BLaER1 treated with 17β-estradiol and CSF1 and Interleukin-3, amounts not matched to agents 10 nM and 100 nM (cell line): ENCODE results near the gene IDH3G.

ENCODE experiments used
- H3K27ac ChIP-seq, 11 experiments: shearing (Covaris generic); formaldehyde crosslinking; 2 replicates each; pipeline ENCODE4 v1.8.1; 2022
- H3K27me3 ChIP-seq, 11 experiments: shearing (Covaris generic); formaldehyde crosslinking; 2 replicates each; pipeline ENCODE4 v1.8.1; 2022
- H3K36me3 ChIP-seq, 11 experiments: shearing (Covaris generic); formaldehyde crosslinking; 2 replicates each; pipeline ENCODE4 v1.8.1; 2022
- H3K4me1 ChIP-seq, 10 experiments: shearing (Covaris generic); formaldehyde crosslinking; 2 replicates each; pipeline ENCODE4 v1.8.1; 2022
- H3K4me2 ChIP-seq, 11 experiments: shearing (Covaris generic); formaldehyde crosslinking; 2 replicates each; pipeline ENCODE4 v1.8.1; 2022
- H3K4me3 ChIP-seq, 10 experiments: shearing (Covaris generic); formaldehyde crosslinking; 2 replicates each; pipeline ENCODE4 v1.8.1; 2022
- H3K9ac ChIP-seq, 11 experiments: shearing (Covaris generic); formaldehyde crosslinking; 2 replicates each; pipeline ENCODE4 v1.8.1; 2022
- H3K9me3 ChIP-seq, 11 experiments: shearing (Covaris generic); formaldehyde crosslinking; replicated peaks in 1 of 11; 2 replicates each; pipeline ENCODE4 v1.8.1; 2022
- H4K20me1 ChIP-seq, 11 experiments: shearing (Covaris generic); formaldehyde crosslinking; 2 replicates each; pipeline ENCODE4 v1.8.1; 2022
- Cebpa-rat ChIP-seq, 11 experiments: shearing (Covaris generic); IDR thresholded peaks; 2 replicates each; pipeline ENCODE4 v1.8.1; 2022

Gene IDH3G

GRCh38 chrX:153791104-153791852, 2.9 kb downstream of the IDH3G start:
- Histone ChIP-seq H3K9ac (peak overlapping the region in 2 of 11 experiments; percentile 13 to 18; a peak in 1 of 22 replicates), H3K4me2 (peak overlapping the region in 6 of 11 experiments; percentile 4 to 90 (median 80); a peak in 4 of 22 replicates), H3K9me3 (peaks cover 3 to 56% (median 32%) of the 10 kb centered on the region in 11 experiments; a peak in 18 of 22 replicates), H3K4me3 (no peak overlapping the region), H3K36me3 (peaks cover 8 to 65% (median 51%) of the 10 kb centered on the region in 11 experiments; a peak in 21 of 22 replicates), H3K27me3 (peaks cover 11 to 69% (median 47%) of the 10 kb centered on the region in 11 experiments; a peak in 18 of 22 replicates), H3K4me1 (peaks cover 20 to 40% (median 31%) of the 10 kb centered on the region in 10 experiments), H4K20me1 (peaks cover 27 to 82% (median 72%) of the 10 kb centered on the region in 11 experiments; a peak in 21 of 22 replicates), H3K27ac (no peak overlapping the region)
- TF ChIP-seq Cebpa-rat (IDR thresholded peaks at IDR 0.05), result no peak

DNA sequence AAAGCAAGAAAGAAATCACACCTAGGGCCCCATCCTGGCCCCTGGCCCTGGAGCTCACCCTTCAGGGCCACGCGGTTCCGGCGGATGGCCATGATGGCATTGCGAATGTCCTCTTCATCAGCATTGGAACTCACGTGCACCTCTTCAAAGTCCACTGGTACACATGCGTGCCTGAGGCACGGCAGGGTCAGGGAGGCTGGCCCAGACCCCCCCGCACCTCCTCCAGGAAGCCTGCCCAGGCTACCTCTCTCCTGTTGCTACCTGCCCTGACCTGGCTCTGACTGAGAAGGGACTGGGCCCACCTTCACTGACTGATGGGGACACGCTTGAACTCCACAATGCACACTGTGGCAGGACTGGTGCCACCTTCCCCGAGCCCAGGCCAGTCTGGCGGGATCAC, 4.5 kb downstream of the IDH3G start:
- H3K27me3 ChIP-seq, result peaks cover 13 to 83% (median 55%) of the 10 kb centered on the region in 11 experiments; a peak in 18 of 22 replicates
- H3K4me3 ChIP-seq, result no peak overlapping the region
- no peak overlapping the region; a peak in 1 of 22 replicates for H3K9ac ChIP-seq
- H3K9me3 ChIP-seq, result peaks cover 3 to 42% (median 20%) of the 10 kb centered on the region in 11 experiments; a peak in 18 of 22 replicates
- H3K36me3 ChIP-seq, result peaks cover 7 to 71% (median 56%) of the 10 kb centered on the region in 11 experiments; a peak in 21 of 22 replicates
- H3K27ac ChIP-seq, result no peak overlapping the region
- no peak overlapping the region for H3K4me2 ChIP-seq
- TF ChIP-seq Cebpa-rat (IDR thresholded peaks at IDR 0.05), result no peak
- peaks cover 11 to 37% (median 25%) of the 10 kb centered on the region in 10 experiments for H3K4me1 ChIP-seq
- peaks cover 27 to 83% (median 68%) of the 10 kb centered on the region in 11 experiments; a peak in 21 of 22 replicates for H4K20me1 ChIP-seq

DNA sequence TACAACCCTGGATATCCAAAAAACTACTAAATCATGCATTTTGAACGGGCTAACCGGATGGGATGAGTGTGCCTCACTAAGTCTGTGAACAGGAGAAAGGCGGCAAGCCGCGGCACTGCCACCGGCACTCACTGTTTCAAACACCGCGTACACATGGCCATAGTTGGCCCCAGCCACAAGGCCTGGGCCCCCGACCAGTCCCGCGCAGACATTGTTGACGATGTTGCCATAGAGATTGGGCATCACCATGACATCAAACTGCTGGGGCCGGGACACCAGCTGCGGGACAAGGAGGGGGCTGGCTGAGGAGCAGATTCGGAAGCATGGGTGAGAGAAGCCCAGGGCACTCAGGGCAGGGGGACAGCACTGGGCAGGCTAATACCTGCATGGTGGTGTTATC, 7.5 kb downstream of the IDH3G start:
- H3K27ac ChIP-seq, result no peak overlapping the region
- H3K27me3 ChIP-seq, result peaks cover 19 to 92% (median 56%) of the 10 kb centered on the region in 11 experiments; a peak in 19 of 22 replicates
- H4K20me1 ChIP-seq, result peaks cover 16 to 99% (median 59%) of the 10 kb centered on the region in 11 experiments; a peak in 21 of 22 replicates
- TF ChIP-seq Cebpa-rat (IDR thresholded peaks at IDR 0.05), result no peak
- H3K9me3 ChIP-seq, result peaks cover 0 to 33% (median 9%) of the 10 kb centered on the region in 11 experiments; a peak in 7 of 22 replicates
- H3K4me1 ChIP-seq, result peaks cover 14 to 46% (median 20%) of the 10 kb centered on the region in 10 experiments; a peak in 19 of 20 replicates
- H3K4me3 ChIP-seq, result no peak overlapping the region
- peaks cover 7 to 71% (median 53%) of the 10 kb centered on the region in 11 experiments; a peak in 21 of 22 replicates for H3K36me3 ChIP-seq
- no peak overlapping the region for H3K4me2 ChIP-seq
- H3K9ac ChIP-seq, result no peak overlapping the region

DNA sequence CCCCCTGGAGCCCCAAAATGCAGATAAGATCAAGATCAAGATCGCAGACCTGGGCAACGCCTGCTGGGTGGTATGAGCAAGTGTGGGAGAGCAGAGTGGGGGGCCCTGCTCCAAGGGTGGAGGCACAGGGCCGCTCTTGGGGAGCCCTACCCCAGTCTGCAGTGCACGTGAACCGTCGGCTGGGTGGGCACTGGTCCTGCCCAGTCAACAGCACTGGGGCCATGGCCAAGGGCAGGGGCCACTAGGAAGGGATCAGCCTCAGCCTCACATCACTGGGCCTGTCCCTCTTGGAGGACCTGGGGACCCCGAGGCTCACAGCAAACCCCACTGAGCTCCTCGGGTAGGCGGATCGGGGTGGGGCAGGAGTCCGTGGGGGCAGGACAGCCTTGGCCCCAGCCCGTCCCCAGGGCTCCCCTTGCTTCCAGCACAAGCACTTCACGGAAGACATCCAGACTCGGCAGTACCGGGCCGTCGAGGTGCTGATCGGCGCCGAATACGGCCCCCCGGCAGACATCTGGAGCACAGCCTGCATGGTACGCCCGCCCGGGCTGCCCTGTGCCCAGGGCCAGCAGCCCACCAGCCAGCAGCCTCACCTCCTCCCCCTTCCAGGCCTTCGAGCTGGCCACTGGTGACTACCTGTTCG, 9.7 kb downstream of the IDH3G start:
- Histone ChIP-seq H3K27me3 (peaks cover 0 to 74% (median 38%) of the 10 kb centered on the region in 11 experiments; a peak in 17 of 22 replicates), H3K9me3 (peaks cover 0 to 41% (median 7%) of the 10 kb centered on the region in 11 experiments; a peak in 8 of 22 replicates), H3K4me3 (no peak overlapping the region), H3K36me3 (peaks cover 1 to 55% (median 36%) of the 10 kb centered on the region in 11 experiments; a peak in 17 of 22 replicates), H3K4me2 (no peak overlapping the region), H3K9ac (no peak overlapping the region), H3K4me1 (peaks cover 24 to 55% (median 37%) of the 10 kb centered on the region in 10 experiments), H4K20me1 (peaks cover 0 to 97% (median 43%) of the 10 kb centered on the region in 11 experiments; a peak in 19 of 22 replicates), H3K27ac (no peak overlapping the region)
- no peak for TF ChIP-seq Cebpa-rat (IDR thresholded peaks at IDR 0.05)

DNA sequence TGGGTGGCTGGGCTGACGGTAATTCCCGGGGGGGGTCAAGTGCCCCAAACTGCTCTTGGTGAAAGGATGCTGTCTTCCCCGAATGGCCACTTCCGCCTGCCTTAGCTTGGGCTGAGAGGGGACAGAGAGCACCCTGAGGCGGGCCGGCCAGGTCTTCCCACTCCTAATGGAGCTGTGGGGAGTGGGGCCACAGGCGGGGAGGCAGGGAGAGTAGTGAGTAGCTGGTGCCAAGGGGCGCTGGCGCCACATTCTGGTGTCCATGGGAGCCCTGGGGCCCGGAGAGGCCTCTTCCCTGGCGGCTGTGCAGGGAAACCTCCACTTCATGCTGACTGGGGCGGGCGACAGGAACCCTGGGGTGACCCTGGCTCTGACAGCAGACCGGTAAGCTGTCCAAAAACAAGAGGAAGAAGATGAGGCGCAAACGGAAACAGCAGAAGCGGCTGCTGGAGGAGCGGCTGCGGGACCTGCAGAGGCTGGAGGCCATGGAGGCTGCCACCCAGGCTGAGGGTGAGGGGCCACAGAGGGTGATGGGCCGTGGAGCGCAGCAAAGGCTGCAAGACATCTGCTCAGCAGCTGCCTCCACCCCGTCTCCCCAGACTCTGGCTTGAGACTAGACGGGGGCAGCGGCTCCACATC, 10.7 kb downstream of the IDH3G start:
- H3K36me3 ChIP-seq, result peaks cover 0 to 45% (median 30%) of the 10 kb centered on the region in 11 experiments; a peak in 17 of 22 replicates
- H3K4me3 ChIP-seq, result no peak overlapping the region
- peaks cover 0 to 41% (median 7%) of the 10 kb centered on the region in 11 experiments; a peak in 8 of 22 replicates for H3K9me3 ChIP-seq
- H3K9ac ChIP-seq, result no peak overlapping the region
- no peak overlapping the region for H3K27ac ChIP-seq
- 0 out of 22 replicates have a peak overlapping the region, but pooled peaks of 1 of the 11 experiments have one; percentile 77 for H3K4me2 ChIP-seq
- peaks cover 0 to 94% (median 36%) of the 10 kb centered on the region in 11 experiments; a peak in 17 of 22 replicates for H4K20me1 ChIP-seq
- TF ChIP-seq Cebpa-rat (IDR thresholded peaks at IDR 0.05), result no peak
- H3K4me1 ChIP-seq, result peaks cover 24 to 60% (median 38%) of the 10 kb centered on the region in 10 experiments
- H3K27me3 ChIP-seq, result peaks cover 0 to 68% (median 38%) of the 10 kb centered on the region in 11 experiments; a peak in 16 of 22 replicates

GRCh38 chrX:153782871-153783270, 11.3 kb downstream of the IDH3G start:
- peaks cover 24 to 66% (median 42%) of the 10 kb centered on the region in 10 experiments for H3K4me1 ChIP-seq
- H4K20me1 ChIP-seq, result peaks cover 0 to 94% (median 29%) of the 10 kb centered on the region in 11 experiments; a peak in 16 of 22 replicates
- peaks cover 0 to 62% (median 37%) of the 10 kb centered on the region in 11 experiments; a peak in 16 of 22 replicates for H3K27me3 ChIP-seq
- peak overlapping the region in 5 of 11 experiments; percentile 28 to 90 (median 79); a peak in 2 of 22 replicates for H3K4me2 ChIP-seq
- peaks cover 0 to 39% (median 25%) of the 10 kb centered on the region in 11 experiments; a peak in 17 of 22 replicates for H3K36me3 ChIP-seq
- TF ChIP-seq Cebpa-rat (IDR thresholded peaks at IDR 0.05), result no peak
- no peak overlapping the region for H3K9ac ChIP-seq
- no peak overlapping the region for H3K27ac ChIP-seq
- no peak overlapping the region for H3K4me3 ChIP-seq
- peaks cover 0 to 41% (median 7%) of the 10 kb centered on the region in 11 experiments; a peak in 8 of 22 replicates for H3K9me3 ChIP-seq

- Histone ChIP-seq H3K4me1 (peaks cover 24 to 71% (median 42%) of the 10 kb centered on the region in 10 experiments), H3K27me3 (peaks cover 0 to 56% (median 32%) of the 10 kb centered on the region in 11 experiments; a peak in 16 of 22 replicates), H3K36me3 (peaks cover 0 to 33% (median 19%) of the 10 kb centered on the region in 11 experiments; a peak in 14 of 22 replicates), H3K4me3 (no peak overlapping the region), H3K9ac (no peak overlapping the region), H3K9me3 (peaks cover 0 to 41% (median 7%) of the 10 kb centered on the region in 11 experiments; a peak in 8 of 22 replicates), H4K20me1 (peaks cover 0 to 94% (median 24%) of the 10 kb centered on the region in 11 experiments; a peak in 15 of 22 replicates), H3K4me2 (peak overlapping the region in 9 of 11 experiments; percentile 74 to 92 (median 79); a peak in 15 of 22 replicates), H3K27ac (no peak overlapping the region)
- TF ChIP-seq Cebpa-rat (IDR thresholded peaks at IDR 0.05), result no peak
Measured at GRCh38 chrX:153782313-153782712, 11.9 kb downstream of the IDH3G start.
